GM13977 (cell line): ENCODE data around the gene ARHGEF40.

Experiments used
- DNase-seq: peaks from one replicate; pipeline ENCODE4 v3.0.0; 2012; ENCODE audit warnings: low spot score
- in situ Hi-C: fragments of 300-500 bp; cut with MboI; formaldehyde crosslinking; loops from one replicate; pipeline ENCODE4 v1.12.0; 2022; ENCODE audit warnings: low sequenced_read_pairs, low pct_unique_long_range_greater_than_20kb, mixed read lengths, inconsistent platforms; ENCODE audit not compliant: unreplicated experiment
- TF ChIP-seq, protein P1 (sequence below): IDR thresholded peaks from 2 replicates; pipeline ENCODE4 v1.5.1; 2012; ENCODE audit warnings: mild to moderate bottlenecking, control low read depth; ENCODE audit not compliant: insufficient read depth; ENCODE audit errors: extremely low read depth, missing control alignments

ARHGEF40 gene

DNA sequence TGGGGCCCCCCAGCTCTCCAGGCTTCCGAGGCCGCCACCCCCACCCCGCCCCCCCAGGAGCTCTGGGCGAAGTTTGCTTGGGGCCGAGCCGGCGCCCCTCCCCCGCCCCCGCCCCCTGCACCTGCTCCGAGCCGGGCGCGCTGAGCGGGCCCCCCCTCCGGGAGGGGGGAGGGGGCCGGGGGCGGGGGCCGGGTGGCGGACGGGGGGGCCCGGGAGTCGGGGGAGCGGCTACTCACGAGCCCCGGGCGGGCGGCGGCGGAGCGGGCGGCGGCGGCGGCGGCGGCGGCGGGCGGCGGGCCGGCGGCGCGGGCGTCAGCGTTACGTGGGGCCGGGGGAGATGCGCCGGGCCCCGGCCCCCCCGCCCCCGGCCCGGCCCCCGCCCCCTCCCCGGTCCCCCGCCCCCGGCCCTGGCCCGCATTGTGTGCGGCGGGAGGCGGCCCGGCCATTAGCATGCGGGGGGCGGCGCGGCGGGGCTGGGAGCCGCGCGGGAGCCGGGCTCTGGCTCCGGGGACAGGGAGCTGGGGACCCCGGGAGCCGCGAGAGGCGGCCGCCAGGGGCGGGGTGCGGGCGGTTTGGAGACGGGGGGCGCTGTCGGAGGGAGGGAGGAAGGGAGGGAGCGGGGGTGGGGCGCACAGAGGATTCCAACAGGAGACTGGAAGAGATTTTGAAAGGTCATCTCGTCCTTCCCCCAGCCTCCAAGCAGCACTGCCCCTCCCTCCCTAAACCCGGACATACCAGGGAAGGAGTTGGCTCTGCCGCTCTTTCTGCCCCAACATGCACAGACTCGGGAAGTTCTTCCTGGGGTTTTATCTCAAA is 28.2 kb downstream of the ARHGEF40 start, which contains the start of gene ZNF219:
Gene ZNF219 (minus strand): TSS at position 580 of the 816 bp plus-strand sequence. CDS start 5,064 bp downstream, outside the sequence.
- peak; percentile 70 for DNase-seq
- in situ Hi-C loops = no loop called here

DNA sequence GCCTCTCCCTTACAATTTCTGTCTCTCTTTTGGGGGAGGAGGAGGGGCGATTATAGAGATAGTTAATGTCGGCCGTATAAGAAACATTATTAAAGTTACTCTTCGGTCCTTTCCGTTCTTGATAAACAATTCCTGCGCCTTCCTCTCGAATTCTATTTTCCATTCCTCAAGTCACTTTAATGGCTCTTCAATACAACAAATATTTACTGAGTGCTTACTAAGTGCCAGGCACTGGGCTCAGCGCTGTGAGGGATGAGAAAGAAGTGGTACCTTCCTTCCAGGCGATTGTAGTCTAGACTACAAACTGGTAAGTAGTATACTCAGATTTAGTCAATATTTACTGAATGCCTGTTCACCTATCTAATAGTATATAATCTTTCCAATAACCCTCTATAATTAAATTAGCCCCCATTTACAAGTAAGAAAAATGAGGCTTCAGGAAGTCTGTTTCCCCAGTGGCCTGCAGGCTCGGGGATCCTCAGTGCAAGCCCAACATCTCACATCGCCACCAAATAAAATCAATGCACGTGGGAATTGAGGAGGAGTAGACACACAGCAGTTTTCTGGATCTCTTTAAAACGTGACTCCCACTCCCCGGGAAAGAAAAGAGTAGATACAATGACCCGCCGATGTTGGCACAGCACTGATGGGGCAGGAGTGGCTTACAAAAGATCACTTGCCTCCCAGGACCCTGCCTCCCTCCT is 28.9 kb downstream of the ARHGEF40 start:
- in situ Hi-C loops = no loop called here
- peak; percentile 13 for DNase-seq
- TF ChIP-seq, protein P1, sequence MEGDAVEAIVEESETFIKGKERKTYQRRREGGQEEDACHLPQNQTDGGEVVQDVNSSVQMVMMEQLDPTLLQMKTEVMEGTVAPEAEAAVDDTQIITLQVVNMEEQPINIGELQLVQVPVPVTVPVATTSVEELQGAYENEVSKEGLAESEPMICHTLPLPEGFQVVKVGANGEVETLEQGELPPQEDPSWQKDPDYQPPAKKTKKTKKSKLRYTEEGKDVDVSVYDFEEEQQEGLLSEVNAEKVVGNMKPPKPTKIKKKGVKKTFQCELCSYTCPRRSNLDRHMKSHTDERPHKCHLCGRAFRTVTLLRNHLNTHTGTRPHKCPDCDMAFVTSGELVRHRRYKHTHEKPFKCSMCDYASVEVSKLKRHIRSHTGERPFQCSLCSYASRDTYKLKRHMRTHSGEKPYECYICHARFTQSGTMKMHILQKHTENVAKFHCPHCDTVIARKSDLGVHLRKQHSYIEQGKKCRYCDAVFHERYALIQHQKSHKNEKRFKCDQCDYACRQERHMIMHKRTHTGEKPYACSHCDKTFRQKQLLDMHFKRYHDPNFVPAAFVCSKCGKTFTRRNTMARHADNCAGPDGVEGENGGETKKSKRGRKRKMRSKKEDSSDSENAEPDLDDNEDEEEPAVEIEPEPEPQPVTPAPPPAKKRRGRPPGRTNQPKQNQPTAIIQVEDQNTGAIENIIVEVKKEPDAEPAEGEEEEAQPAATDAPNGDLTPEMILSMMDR = no peak

More for the DNA sequence above, 28.2 kb downstream of the ARHGEF40 start, which contains the start of gene ZNF219:
- TF ChIP-seq, protein P1 = peak; percentile 1

DNA sequence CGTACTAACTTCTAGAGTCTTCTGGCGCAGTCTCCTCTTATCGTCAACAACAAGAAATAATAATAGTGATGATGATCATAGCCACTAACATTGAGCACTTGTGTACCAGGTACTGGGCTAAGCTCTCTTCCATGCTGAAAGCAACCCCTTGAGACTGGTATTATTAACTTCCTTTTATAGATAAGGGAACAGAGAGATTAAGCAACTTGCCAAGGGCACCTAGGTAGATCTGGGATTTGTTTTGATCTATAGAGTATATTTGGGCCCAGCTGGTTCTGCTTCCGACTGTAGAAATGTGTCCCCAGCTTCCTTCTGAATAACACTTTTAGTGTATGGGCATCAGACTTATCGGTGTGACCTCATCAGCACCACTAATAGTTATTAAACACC is 29.5 kb downstream of the ARHGEF40 start:
- in situ Hi-C loops = no loop called here
- no peak for DNase-seq
- TF ChIP-seq, protein P1 = no peak

DNA sequence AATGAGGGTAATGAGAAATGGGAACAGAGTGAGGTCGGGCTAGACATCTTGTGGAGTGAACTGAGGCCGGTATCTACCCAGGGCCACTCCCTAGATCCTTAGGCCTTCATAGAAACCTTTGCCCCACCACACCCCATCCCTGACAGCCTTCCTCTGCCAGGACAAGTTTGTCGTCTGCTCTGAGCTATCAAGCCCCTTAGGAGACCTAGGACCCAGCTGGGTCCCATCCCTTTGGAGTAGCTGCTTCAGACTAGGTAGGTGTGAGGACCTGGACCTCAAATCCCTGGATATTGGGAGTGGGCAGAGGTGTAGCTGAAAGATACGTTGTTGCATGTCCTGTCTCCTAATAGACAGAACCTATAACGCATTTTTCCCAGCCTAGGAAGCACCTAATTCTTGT is 30.8 kb downstream of the ARHGEF40 start, which contains the start of gene TMEM253:
Gene TMEM253 (plus strand): TSS at position 136 of the 400 bp plus-strand sequence. CDS start 278 bp downstream, outside the sequence.
- TF ChIP-seq, protein P1 = no peak
- peak; percentile 12 for DNase-seq
- in situ Hi-C loops = no loop called here

DNA sequence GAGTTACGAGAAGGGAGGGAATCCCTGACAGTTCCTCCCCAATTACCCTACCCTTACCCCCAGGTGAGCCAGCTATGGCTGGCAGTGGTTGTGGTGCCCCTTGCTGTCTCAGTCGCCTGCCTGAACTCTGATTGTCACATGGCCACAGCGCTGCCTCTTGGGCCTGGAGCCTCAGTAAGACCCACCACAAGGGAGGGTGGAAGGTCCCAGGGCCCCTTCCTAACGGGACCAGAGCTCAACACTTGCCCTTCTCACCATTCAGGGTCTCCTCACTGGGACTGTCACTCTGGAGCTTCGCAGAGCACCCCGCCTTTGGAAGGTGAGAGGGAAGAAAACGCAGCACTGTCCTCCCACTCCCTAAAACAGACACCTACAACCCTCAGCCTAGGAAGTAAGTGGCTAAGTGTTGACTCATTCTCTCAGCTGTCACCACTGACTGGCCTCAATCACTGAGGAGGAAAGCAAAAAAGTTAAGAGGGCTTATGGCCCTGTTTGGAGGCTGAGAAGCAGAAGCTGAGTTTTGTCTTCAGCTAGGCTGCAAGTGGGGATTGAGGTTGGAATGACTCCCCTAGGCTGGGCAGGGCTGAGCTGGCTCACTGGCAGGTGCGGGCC is 31.8 kb downstream of the ARHGEF40 start:
- TF ChIP-seq, protein P1 = no peak
- DNase-seq = no peak
- in situ Hi-C loops = no loop called here
